ENCODE data around the gene NFATC2. TPM values are rescaled to one million over a fixed set of nuclear protein-coding genes. Genes with fewer than 3 reads are reported as not detected.

Gene NFATC2
- total and polyA plus RNA-seq, 2 of the 8 experiments (the other 6 are each of a cell fraction or from before 2014, with no cell fraction given), result 0.27 to 0.91 TPM

DNA sequence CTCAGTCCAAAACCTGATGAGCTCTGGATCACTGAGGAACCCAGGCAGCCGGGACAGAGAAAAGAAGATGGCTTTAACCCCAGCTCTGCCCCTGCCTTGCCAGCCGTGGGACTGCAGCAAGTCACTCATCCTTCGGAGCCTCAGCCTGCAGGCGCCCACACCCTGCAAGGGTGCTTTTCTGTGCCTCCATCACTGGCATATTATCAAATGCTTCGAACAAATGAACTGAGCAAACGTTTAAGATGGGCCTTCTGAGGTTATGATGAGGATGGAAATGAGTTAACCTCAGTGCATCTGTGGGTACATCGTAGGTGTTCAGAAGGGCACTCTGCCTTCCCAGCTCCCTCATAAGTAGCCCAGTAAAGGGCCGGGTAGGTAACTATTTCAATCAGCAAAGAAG is 79.0 kb downstream of the NFATC2 start:
- no peaks in the 10 kb centered on the region for H3K27me3 ChIP-seq (replicated peaks in 1 of 4; ENCODE audit: control insufficient read depth in 3 of 4, extremely low read depth in 1 of 4, insufficient read depth in 3 of 4, low read length in 3 of 4)
- H3K56ac ChIP-seq (replicated peaks; ENCODE audit: insufficient read length, low read depth, low read length), result no peak overlapping the region
- no peak for DNase-seq (ENCODE audit: low read depth in 1 of 2, low spot score in 2 of 2)
- H3K4me3 ChIP-seq (ENCODE audit: extremely low read depth in 1 of 4, insufficient read depth in 2 of 4, low read depth in 3 of 4, low read length in 4 of 4), result no peak overlapping the region
- H3K23me2 ChIP-seq (ENCODE audit: low read depth, low read length), result no peaks in the 10 kb centered on the region
- H4K91ac ChIP-seq (replicated peaks; ENCODE audit: insufficient read length, low read length), result no peak overlapping the region
- WGBS, 2 experiments (ENCODE audit: extremely low coverage in 1 of 2, insufficient coverage in 1 of 2, insufficient read length in 1 of 2, insufficient replicate concordance in 2 of 2, low coverage in 1 of 2, low lambda C conversion rate in 2 of 2, missing lambda C conversion rate in 1 of 2), result 88% methylated on average over 8 of the region's 8 CpGs; no CpG with 5 or more reads in 1 of the 2 experiments
- no peak overlapping the region for H4K5ac ChIP-seq (ENCODE audit: insufficient read length, low read depth, low read length)
- H3K27ac ChIP-seq (ENCODE audit: low read depth, low read length), result no peak overlapping the region
- H3K4ac ChIP-seq (replicated peaks; ENCODE audit: insufficient read length, low read depth, low read length), result no peak overlapping the region
- H2BK5ac ChIP-seq (ENCODE audit: low read depth, low read length), result no peak overlapping the region
- H3K4me1 ChIP-seq (replicated peaks in 1 of 4; ENCODE audit: control insufficient read depth in 3 of 4, insufficient read depth in 4 of 4, low read length in 3 of 4), result no peaks in the 10 kb centered on the region
- FAIRE-seq, result no peak
- no peaks in the 10 kb centered on the region for H3K9me3 ChIP-seq (ENCODE audit: insufficient read depth in 2 of 2, low read depth in 1 of 2, low read length in 1 of 2)
- H2BK20ac ChIP-seq (ENCODE audit: low read length), result no peak overlapping the region
- ChIA-PET POLR2A (ENCODE audit: partially characterized antibody) (no interaction called here), CTCF (ENCODE audit: partially characterized antibody) (interaction anchor here (1.4 kb wide), 1 partner anchor 98 kb away, joined by 4 read pairs; no protein-coding TSS in a partner anchor)
- H3K9ac ChIP-seq (replicated peaks in 1 of 4; ENCODE audit: extremely low read depth in 1 of 4, low read depth in 3 of 4, low read length in 3 of 4), result no peak overlapping the region
- H3K36me3 ChIP-seq (ENCODE audit: control insufficient read depth in 2 of 4, insufficient read depth in 4 of 4, low read length in 3 of 4), result no peaks in the 10 kb centered on the region
- no peak overlapping the region for H2AFZ ChIP-seq (ENCODE audit: low read length)
- H4K20me1 ChIP-seq (replicated peaks in 1 of 2; ENCODE audit: control insufficient read depth in 1 of 2, insufficient read depth in 2 of 2, low read length in 2 of 2), result no peaks in the 10 kb centered on the region
- no peak overlapping the region for H4K8ac ChIP-seq (ENCODE audit: extremely low read depth, insufficient read depth, low read length)
- no peaks in the 10 kb centered on the region for H3K79me1 ChIP-seq (ENCODE audit: low read depth, low read length)
- H2BK120ac ChIP-seq (replicated peaks; ENCODE audit: low read depth, low read length), result no peak overlapping the region
- no peak overlapping the region for H2BK12ac ChIP-seq (ENCODE audit: low read depth, low read length)
- no peak overlapping the region for H3K23ac ChIP-seq (ENCODE audit: insufficient read length)
- TF ChIP-seq TBP (IDR thresholded peaks at IDR 0.05; ENCODE audit: low read depth, low read length), result no peak
- H3K4me2 ChIP-seq (ENCODE audit: insufficient read depth in 1 of 2, low read depth in 2 of 2, low read length in 2 of 2), result no peak overlapping the region
- no peak overlapping the region for H3K14ac ChIP-seq (ENCODE audit: insufficient read length)
- H3K79me2 ChIP-seq (ENCODE audit: control insufficient read depth in 1 of 2, insufficient read depth in 2 of 2, low read length in 2 of 2), result no peaks in the 10 kb centered on the region
- H2AK5ac ChIP-seq (ENCODE audit: low read depth, low read length), result no peak overlapping the region
- no peak overlapping the region for H2BK15ac ChIP-seq (ENCODE audit: low read length)
- H3K18ac ChIP-seq (ENCODE audit: extremely low read depth, low read length), result no peak overlapping the region
